ENCODE results near the gene HACD3.

GRCh38 chr15:65556622-65557021 is 26.4 kb downstream of the HACD3 start:
- TF ChIP-seq CTCF (IDR thresholded peaks at IDR 0.05; ENCODE audit: insufficient read depth, low read depth, low read length) (no peak), EZH2 (IDR thresholded peaks at IDR 0.05; ENCODE audit: insufficient read depth, low read length) (no peak)
